ENCODE data around the gene FOSL1.

The FOSL1 gene

DNA sequence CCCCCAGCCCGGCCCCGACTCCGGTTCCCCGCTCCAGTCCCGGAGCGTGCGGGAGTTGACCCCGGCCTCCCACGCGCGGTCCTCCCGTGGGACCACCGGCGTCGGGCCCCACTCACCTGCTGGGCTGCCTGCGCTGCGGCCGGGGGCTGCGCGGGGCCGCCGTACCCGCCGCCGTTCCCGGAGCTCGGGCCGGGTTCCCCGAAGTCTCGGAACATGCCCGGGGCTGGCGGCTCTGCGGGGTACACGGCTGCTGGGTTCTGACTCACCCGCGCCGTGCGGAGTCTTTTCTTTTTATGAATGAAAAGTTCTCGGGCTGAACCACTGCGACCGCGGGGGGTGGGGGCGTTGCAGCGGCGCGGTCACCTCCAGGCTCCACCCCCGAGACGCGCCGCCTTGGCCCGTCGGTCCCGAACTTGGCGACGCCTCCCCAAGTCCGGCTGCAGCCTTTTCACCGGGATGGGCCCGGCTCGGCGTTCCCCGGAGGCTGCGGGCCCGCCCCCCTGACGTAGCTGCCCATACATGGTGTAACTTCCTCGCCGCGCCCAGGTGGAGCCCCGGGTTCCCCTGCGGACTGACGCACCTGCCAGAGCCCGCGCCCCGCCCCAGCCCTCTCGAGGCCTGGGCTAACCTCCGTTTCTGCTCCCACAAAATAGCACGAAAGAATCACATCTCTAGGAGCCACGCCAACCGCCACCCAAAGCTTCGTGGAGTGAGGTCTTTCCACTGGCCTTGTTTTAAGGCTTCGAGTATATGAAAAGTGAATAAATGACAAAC is at the start of gene FOSL1:
FOSL1 (minus strand) TSS at position 264 of the 774 bp plus-strand sequence; CDS start at position 215, 49 bp downstream.
- DNase-seq, result peak; percentile 11 to 17

DNA sequence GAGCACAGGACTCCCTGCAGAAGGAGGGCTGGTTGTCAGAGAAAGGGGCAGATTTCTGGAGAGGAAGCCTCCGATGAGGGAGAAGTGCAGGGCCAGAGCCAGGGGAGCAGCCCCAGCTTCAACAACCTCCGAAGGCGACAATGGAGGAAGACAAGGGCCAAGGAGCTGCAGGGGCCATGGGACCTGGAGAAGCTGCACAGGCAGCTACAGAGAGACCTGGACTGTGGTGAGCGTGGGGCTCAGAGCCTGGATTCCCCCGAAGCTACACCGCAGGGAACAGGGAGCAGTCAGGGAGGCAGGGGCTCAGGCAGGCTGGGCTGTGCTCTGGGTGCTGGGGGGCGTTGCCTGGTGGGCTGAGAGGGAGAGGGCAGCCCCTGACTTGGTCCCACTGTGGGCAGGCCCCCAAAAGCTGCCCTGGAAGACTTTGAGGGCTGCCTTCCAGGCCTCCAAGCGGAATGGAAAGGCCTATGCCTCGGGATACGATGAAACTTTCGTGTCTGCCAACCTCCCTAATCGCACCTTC is 47.5 kb upstream of the FOSL1 start:
- DNase-seq, result no peak

DNA sequence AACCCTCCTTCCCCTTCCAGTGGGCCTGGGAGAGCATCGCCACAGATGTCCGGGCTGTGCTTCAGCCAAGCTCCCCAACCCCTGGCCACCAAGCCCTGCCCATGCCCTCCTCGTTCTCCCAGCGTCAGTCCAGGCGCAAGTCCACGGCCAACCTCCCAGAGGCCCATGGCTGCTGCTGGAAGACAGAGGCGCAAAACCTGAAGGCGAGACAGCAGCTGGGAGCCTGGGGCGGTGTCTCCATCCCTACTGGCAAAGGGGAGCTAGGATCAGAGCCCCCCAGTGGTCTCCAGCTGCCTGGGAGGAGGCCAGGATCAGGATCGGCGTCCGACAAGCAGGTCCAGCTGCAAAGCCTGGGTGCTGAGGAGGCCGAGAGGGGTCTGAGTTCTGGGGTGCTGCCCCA is 46.9 kb upstream of the FOSL1 start:
- DNase-seq, result no peak

DNA sequence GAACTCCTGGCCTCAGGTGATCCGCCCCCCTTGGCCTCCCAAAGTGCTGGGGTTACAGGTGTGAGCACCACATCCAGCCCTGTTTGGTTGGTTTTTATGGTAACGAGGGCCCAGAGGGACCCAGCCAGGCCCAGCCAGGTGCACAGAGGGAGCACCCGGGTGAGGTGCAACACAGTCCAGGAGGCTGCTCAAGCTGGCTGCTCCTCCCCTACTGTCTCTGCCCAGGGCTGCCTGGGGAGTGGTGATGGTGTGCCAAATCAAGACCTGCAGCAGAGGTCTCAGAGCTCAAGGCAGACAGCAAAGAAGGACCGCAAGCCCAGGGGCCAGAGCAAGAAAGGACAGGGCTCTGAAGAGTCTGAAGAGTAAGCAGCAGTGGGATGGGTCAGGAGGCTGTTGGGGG is 46.5 kb upstream of the FOSL1 start:
- DNase-seq, result no peak

DNA sequence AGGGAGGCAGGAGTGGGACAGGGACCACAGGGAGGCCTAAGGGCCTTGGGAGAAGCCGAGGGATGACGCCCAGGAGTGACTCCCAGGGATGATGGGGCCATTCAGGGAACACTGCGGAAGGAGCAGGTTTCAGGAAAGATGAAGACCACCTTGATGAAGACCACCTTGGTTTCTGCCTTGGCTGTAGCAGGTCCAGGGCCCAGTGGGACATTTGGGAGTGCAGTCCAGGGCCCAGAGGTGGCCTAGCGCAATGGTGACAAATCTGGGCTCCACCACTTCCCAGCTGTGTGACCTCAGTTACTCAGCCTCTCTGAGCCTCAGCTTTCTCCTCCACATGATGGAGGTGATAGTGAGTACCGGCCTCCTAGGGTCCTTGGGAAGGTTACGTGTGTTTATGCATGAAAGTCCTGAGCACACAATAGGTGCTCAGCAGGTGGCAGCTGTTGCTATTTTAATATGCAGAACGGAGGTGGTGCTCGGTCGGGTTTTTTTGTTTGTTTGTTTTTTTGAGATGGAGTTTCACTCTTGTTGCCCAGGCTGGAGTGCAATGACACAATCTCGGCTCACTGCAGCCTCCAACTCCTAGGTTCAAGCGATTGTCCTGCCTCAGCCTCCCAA is 45.9 kb upstream of the FOSL1 start:
- DNase-seq, result no peak

DNA sequence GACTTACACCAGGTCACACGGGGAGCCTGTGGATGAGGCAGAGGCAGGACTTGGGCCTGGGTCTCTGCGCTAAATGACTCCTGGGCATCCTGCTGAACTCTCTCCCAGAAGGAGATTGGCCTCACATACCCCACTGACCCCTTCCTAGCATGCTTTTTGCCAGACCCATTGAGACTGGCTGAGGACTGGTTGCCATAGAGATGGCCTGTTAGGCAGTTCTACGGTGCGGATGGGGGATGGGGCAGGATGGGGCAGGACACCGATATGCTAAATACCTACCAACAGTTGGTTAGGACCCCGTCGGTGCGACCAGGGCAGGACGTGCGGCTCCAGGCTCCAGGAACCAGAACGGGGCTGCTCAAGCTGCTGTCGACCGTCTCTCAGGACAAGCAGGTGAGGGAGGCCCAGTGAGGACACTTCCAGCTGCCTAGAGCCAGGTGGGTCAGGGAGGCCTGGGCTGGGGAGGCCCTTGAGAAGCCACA is 45.3 kb upstream of the FOSL1 start, which contains the start of gene TSGA10IP:
TSGA10IP (plus strand) TSS at position 51 of the 482 bp plus-strand sequence; CDS start at position 247, 196 bp downstream.
- DNase-seq, result no peak

DNA sequence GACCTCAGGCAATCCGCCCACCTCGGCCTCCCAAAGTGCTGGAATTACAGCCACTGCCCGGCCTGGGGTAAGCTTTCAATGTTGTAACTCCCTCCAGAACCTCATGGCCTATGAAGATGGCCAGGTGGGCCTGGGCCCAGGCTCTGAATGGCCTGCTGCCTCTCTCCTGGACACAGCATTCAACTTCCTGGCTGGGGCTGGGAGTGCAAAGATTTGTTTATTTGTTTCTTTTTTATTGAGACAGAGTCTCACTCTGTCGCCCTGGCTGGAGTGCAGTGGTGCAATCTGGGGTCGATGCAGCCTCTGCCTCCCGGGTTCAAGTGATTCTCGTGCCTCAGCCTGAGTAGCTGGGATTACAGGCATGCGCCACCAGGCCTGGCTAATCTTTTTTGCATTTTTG is 44.6 kb upstream of the FOSL1 start:
- no peak for DNase-seq

DNA sequence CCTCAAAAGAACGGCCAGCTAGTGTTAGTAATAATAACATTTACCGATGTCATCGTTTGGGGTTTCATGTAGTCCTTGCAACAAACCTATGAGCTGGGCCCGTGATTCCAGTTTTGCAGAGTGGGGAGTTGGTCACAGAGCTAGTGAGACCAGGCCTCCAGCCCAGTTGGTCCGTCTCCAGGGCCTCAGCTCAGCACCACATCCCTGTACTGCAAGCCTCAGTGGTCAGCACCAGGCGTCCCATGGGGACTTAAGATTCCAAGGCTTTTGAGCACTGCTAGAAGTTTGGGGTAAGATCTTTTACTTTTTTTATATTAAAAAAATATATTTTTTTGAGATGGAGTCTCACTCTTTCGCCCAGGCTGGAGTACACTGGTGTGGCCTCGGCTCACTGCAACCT is 44.0 kb upstream of the FOSL1 start:
- DNase-seq, result no peak

DNA sequence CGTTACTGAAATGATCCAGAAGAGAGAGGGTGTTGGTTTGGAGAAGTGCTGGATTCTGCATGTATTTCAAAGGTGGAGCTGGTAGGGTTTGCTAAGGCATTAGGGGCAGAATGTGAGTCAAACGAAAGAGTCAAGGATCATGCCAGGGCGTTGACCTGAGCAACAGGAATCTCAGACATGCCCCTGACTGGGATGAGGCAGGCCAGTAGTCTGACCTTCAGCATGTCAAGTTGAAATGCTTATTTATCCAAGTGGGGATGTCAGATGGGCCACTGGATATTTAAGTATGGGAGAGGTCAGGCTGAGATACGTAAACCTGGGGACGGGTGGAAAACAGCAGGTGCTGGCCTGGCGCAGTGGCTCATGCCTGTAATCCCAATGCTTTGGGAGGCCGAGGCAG is 42.3 kb upstream of the FOSL1 start:
- no peak for DNase-seq

DNA sequence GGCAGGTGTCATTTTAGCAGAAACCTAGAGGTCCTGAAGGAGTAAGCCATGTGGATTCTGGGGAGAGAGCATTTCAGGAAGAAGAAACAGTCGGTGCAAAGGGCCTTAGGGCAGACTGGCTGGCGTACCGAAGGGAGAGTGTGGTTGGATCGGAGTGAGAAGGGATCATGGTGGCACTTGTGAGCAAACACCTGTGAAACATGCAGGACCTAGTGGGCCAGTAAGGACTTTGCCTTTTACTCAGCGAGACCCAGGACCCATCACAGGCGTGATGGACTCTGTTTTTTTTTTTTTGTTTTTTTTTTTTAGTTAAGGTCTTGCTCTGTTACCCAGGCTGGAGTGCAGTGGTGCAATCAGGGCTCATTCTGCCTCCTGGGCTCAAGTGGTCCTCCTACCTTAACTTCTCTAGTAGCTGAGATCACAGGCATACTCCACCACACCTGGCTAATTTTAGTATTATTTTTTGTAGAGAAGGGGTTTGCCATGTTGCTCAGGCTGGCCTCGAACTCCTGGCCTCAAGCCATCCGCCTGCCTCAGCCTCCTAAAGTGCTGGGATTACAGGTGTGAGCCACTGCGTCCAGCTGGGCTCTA is 41.6 kb upstream of the FOSL1 start:
- DNase-seq, result peak in 1 of 2 experiments; percentile 39

DNA sequence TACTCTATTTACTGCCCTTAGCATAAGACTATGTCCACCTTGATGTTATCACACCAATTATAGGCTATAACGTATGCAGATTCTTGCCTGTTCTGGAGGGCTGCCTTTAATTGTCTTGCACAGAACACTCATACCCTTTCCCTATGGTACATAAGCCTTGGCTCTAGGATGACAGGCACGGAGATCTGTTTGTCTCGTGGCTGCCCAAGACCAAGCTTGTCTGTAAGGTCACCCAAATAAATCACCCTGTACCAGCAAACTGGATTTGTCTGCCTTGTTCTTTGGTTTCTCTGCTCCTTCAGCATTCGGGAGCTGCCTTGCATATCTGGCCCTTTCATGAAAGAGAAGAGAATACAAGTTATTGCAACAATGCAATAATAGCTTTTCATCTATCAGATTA is 37.6 kb upstream of the FOSL1 start:
- no peak for DNase-seq

DNA sequence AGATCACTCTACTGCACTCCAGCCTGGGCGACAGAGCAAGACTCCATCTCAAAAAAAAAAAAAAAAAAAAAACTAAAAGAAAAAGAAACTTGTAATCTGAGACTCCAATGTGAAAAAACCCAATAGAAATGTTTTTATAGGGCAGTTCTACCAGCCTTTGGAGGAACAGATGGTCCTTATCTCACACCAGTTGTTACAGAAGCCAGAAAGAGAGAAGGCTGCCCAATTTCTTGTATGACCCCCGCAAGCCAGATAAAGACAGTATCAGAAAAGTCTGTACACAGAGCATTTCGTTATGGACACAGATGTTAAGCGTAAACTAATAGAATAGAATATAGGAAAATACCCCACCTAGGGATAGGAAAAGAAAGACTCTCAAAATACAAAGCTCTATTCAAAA is 33.8 kb upstream of the FOSL1 start:
- no peak for DNase-seq

DNA sequence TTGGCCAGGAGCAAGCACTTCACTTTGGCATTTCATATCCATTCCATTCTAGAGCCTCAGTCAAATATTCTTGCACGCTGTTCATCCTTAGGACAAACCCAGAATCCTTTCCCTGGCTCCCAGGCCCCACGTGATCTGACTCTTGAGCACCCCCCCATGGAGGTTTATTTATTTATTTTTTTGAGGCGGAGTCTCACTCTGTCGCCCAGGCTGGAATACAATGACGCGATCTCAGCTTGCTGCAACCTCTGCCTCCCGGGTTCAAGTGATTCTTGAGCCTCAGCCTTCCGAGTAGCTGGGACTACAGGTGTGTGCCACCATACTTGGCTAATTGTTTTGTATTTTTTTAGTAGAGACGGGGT is 32.4 kb upstream of the FOSL1 start:
- DNase-seq, result no peak

DNA sequence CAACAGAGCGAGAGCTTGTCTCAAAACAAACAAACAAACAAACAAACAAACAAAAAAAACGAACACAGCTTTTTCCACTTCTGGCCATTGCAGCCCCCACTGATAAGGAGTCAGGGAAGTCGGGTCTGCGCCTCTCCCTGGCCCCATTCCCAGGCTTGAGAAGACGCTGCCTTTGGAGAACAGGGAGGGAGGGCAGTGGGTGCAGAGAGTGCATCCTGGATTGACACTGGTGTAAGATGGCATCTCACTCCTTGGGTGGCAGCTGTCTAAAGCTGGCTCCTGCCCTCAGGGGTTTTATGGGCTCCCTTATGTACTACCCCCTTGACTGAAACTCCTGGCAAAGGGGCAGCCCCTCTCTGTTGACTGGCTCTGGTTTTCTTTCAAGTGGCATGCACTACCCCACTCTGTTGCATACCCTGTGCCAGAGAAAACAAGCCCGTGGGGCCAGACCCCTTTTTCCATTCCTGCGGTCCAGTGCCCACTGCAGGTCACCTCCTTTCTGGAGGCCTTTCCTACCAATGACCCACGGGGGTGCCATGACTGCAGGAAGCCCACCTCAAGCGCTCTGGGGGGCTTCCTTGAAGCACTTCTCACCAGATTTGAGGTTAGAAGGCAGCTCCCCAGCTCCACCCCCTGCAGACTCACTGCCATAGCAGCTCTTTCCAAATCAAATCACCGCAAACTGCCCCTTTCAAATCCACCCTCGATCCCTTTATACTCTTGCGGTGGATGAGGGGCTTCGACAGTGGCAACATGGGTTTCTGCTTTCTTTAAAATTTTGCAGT is 31.8 kb upstream of the FOSL1 start:
- DNase-seq, result no peak

DNA sequence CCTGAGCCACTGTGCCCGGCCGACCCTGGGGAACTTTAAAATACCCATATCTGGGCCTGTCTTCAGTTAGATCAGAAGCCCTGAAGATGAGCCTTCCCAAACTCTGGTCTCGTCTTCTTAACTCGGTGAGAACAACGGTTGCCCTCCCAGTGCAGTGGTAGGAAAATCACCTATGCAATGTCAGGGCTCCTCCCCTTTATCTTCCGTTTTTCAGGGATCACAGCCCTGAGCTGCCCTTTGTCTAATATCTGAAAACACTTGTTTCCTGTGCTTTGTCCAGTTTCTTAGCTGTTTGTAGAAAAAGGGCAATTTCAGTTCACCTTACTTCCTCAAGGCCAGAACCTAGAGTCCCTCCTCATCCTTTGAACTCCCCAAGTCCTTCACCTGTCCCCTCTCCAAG is 28.5 kb upstream of the FOSL1 start:
- no peak for DNase-seq

DNA sequence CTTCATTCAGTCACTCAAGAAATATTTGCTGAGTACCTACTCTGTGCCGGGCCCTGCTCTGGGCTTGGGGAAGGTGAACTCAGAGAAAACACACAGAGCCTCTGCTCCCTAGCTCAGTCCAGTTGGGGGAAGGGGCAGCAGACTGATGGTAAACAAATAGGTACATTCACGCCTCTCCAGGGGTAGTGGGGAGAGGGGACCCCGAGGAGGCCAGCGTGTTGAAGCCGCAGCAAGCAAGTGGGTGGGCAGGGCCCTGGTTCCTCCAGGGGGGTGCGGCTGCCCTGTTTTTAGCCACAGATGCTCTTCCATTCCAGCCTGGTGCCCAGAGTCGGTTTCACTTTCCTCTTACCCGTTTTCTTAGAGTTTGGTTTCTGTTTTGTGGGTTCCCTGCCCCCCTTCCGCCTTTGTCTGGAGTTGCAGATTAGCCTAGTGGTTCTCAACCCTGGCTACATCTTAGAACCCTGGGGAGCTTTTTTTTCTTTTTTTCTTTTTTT is 27.8 kb upstream of the FOSL1 start:
- DNase-seq, result peak; percentile 59 to 72

DNA sequence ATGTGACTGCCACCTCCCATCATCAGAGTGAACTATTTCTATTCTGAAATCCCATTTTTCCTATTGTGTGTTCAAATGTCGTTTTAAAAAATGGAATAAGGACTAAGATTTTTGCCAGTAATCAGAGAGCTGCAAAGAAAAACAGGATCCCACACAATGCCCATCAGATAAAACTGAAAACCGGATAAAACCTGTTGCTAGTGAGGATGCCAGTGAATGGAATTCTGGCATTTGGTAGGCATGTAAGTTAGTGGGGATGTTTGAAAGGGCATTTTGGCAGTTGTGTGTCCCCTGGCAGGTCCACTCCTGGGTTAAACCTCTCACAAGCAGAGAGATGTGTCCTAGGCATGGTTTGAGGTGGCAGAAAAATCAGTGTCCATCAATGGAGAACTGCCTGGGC is 25.2 kb upstream of the FOSL1 start:
- DNase-seq, result no peak

DNA sequence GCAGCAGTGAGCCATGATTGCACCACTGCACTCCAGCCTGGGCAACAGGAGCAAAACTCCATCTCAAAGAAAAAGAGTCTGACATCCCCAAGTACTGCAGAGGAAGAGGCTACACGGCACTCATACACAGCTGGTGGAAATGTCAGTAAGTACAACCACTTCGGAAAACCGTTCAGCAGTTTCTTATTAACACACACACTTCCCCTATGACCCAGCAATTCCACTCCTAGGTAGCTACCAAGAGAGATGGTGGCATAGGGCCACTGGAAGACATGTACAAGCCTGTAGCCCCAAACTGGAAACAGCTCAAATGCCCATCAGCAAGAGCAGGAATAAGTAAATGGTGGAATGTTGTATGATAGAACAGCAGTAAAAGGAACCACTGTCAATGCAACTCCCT is 22.4 kb upstream of the FOSL1 start:
- DNase-seq, result no peak

DNA sequence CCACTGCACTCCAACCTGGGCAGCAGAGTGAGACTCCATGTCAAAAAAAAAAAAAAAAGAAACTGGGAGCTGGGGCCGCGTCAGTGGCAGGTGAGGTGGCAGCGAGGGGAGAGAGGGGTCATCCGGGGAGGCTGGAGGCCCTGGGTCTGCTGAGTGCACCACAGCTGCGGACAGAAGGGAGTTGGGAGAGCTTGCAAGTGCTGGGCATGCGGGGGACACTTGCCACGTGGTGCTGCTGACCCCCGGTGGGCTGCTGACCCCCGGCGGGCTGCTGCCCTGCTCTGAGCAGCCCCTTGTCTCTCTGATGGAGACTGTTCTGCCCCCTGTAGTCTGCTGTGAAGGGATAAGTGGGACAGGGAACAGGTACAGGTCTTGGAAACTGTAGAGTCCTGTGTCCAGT is 21.7 kb upstream of the FOSL1 start:
- no peak for DNase-seq

DNA sequence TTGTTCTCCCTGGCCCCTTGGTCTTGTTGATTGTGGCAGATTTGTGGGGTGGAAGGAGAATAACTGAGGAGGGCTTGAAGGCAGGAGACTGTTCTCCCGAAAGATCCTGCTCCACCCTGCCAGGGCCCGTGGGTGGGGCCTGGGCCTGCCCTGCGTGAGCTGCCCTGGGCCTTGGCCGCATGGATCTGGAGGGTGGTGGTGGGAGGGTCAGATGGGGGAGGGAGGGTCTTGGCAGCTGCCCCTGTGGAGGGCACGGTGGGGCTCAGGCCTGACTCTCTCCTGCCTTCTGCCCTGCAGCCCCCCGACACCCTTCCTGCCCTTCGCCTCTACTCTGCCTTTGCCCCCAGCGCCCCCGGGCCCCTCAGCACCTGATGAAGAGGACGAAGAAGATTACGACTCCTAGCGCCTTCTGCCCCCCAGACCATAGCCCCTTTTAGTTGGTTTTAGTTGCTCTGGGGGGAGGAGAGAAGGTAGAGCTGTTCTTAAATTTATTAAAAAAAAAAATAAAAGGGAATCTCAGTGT is 20.9 kb upstream of the FOSL1 start:
- no peak for DNase-seq

DNA sequence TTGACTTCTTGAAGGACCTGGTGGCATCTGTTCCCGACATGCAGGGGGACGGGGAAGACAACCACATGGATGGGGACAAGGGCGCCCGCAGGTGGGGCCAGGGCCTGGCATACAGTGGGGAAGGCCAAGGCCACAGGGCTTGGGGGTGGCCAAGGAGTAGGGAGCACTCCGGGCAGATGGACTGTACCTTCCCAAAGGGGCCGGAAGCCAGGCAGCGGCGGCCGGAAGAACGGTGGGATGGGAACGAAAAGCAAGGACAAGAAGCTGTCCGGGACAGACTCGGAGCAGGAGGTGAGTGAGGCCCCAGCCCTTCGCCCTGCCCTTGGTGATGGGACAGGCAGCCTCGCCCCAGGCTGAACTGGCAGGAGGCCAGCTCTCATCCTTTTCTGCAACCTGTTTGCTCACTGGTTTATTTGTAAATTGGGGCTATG is 20.2 kb upstream of the FOSL1 start:
- DNase-seq, result no peak

DNA sequence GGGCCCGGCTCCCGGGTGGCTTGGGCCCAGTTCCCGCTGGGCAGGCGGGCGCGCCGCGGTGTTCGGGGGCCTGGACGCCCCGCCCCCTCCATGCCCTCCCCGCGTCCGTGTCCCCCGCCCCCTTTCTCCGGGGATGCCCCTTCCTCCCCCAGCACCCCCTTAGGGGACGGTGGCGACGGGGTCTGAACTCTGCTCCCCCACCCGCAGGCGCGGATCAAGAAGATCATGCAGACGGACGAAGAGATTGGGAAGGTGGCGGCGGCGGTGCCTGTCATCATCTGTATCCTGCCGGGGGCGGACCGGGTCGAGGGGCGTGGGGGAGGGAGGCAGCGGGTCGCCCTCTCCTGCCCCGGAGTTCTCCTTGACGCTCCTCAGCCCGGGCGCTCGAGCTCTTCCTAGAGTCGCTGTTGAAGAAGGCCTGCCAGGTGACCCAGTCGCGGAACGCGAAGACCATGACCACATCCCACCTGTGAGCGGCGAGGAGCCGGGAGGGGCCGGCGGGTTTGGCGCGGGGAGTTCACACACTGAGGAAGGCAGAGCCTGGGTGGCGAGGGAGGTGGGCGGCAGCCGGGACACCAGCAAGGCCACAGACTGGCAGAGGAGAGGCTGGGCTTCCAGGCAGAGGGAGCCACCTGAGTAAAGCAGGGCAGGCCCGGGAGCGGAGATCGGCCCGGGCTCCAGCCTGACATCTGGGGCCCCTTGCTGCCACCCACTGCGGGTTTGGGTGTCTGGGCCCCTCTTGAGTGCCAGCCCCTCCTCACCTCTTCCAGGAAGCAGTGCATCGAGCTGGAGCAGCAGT is 19.6 kb upstream of the FOSL1 start:
- no peak for DNase-seq

Data from AML-193 (cell line).